ENCODE measurements around the gene OPALIN. TPM values are rescaled to one million over a fixed set of nuclear protein-coding genes. Genes with fewer than 3 reads are reported as not detected.

The OPALIN gene
- total and polyA plus RNA-seq, 2 donors, result under 0.01 to 0.18 TPM

GRCh38 chr10:96395931-96396877 is 37.4 kb upstream of the OPALIN start:
- WGBS, result 31% methylated on average over 24 of the region's 24 CpGs
- Histone ChIP-seq H3K9me3 (ENCODE audit: control insufficient read depth in 2 of 2, insufficient read depth in 1 of 2, low read length in 1 of 2) (no peaks in the 10 kb centered on the region), H3K27ac (ENCODE audit: low read depth in 1 of 2, low read length in 1 of 2) (no peak overlapping the region), H3K36me3 (ENCODE audit: control insufficient read depth in 2 of 2, insufficient read depth in 2 of 2, low read length in 1 of 2) (no peaks in the 10 kb centered on the region), H3K4me3 (ENCODE audit: low read length in 2 of 2) (no peak overlapping the region), H3K27me3 (ENCODE audit: control insufficient read depth in 2 of 2, insufficient read depth in 1 of 2, low read length in 1 of 2) (peaks cover 0 to 55% of the 10 kb centered on the region in 2 donors), H3K4me1 (ENCODE audit: control insufficient read depth in 2 of 2, insufficient read depth in 2 of 2, low read length in 2 of 2) (peaks cover 0 to 3% of the 10 kb centered on the region in 2 donors)
- DNase-seq (ENCODE audit: low read depth in 6 of 9, low spot score in 9 of 9), result peak; percentile 27 to 82 (median 57)

GRCh38 chr10:96390460-96390864 is 31.7 kb upstream of the OPALIN start:
- no peak overlapping the region for H3K27ac ChIP-seq (ENCODE audit: low read depth in 1 of 2, low read length in 1 of 2)
- DNase-seq (ENCODE audit: low read depth in 6 of 9, low spot score in 9 of 9), result no peak
- H3K27me3 ChIP-seq (ENCODE audit: control insufficient read depth in 2 of 2, insufficient read depth in 1 of 2, low read length in 1 of 2), result peaks cover 0 to 42% of the 10 kb centered on the region in 2 donors
- H3K9me3 ChIP-seq (ENCODE audit: control insufficient read depth in 2 of 2, insufficient read depth in 1 of 2, low read length in 1 of 2), result peaks cover 0 to 3% of the 10 kb centered on the region in 2 donors
- WGBS, result 92% methylated on average over 7 of the region's 7 CpGs
- no peaks in the 10 kb centered on the region for H3K36me3 ChIP-seq (ENCODE audit: control insufficient read depth in 2 of 2, insufficient read depth in 2 of 2, low read length in 1 of 2)
- H3K4me1 ChIP-seq (ENCODE audit: control insufficient read depth in 2 of 2, insufficient read depth in 2 of 2, low read length in 2 of 2), result no peaks in the 10 kb centered on the region
- no peak overlapping the region for H3K4me3 ChIP-seq (ENCODE audit: low read length in 2 of 2)

DNA sequence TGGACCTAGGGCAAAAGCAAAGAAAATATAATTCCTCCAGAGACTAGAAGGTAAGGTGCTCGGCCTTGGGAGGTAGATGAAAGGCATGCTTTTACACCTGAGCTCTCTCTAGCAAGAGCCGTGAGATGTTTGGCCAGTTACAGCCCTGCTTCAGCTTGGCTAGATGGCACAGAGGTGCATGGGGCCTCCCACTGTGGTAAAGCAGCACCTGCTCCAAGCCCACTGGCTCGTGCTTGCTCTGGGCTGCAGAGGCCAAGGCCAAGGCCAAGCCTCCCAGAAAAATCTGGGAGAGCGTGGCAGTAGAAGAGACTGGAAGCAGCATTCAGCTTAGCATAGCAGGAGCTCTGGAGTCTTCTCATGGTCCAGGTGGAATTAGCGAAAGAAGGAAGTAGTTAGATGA is 31.0 kb upstream of the OPALIN start:
- 91% methylated on average over 5 of the region's 5 CpGs for WGBS
- Histone ChIP-seq H3K27me3 (ENCODE audit: control insufficient read depth in 2 of 2, insufficient read depth in 1 of 2, low read length in 1 of 2) (peaks cover 0 to 36% of the 10 kb centered on the region in 2 donors), H3K4me3 (ENCODE audit: low read length in 2 of 2) (no peak overlapping the region), H3K27ac (ENCODE audit: low read depth in 1 of 2, low read length in 1 of 2) (no peak overlapping the region), H3K4me1 (ENCODE audit: control insufficient read depth in 2 of 2, insufficient read depth in 2 of 2, low read length in 2 of 2) (no peaks in the 10 kb centered on the region), H3K36me3 (ENCODE audit: control insufficient read depth in 2 of 2, insufficient read depth in 2 of 2, low read length in 1 of 2) (no peaks in the 10 kb centered on the region), H3K9me3 (ENCODE audit: control insufficient read depth in 2 of 2, insufficient read depth in 1 of 2, low read length in 1 of 2) (peaks cover 0 to 3% of the 10 kb centered on the region in 2 donors)
- DNase-seq (ENCODE audit: low read depth in 6 of 9, low spot score in 9 of 9), result no peak

DNA sequence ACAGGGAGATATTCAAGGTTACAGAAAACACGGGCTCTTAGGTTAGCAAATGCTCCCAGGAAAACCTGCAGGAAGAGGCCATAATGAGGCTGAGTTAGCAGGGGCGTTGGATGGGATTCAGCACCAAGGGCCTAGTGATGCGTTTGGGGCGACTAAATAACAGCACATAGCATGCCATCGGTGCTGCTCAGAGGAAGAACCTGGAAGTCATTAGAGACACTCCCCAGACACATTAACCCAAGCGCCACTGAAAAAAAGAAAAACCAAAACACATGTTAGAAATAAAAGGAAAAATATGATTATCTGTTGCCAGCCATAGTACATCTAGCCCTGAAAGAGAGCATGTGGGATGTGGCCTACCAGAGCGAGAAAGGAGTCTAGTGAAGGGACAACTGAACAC is 28.8 kb upstream of the OPALIN start:
- Histone ChIP-seq H3K36me3 (ENCODE audit: control insufficient read depth in 2 of 2, insufficient read depth in 2 of 2, low read length in 1 of 2) (no peaks in the 10 kb centered on the region), H3K27ac (ENCODE audit: low read depth in 1 of 2, low read length in 1 of 2) (no peak overlapping the region), H3K4me1 (ENCODE audit: control insufficient read depth in 2 of 2, insufficient read depth in 2 of 2, low read length in 2 of 2) (no peaks in the 10 kb centered on the region), H3K4me3 (ENCODE audit: low read length in 2 of 2) (no peak overlapping the region), H3K27me3 (ENCODE audit: control insufficient read depth in 2 of 2, insufficient read depth in 1 of 2, low read length in 1 of 2) (peaks cover 0 to 27% of the 10 kb centered on the region in 2 donors), H3K9me3 (ENCODE audit: control insufficient read depth in 2 of 2, insufficient read depth in 1 of 2, low read length in 1 of 2) (peaks cover 0 to 3% of the 10 kb centered on the region in 2 donors)
- 95% methylated on average over 7 of the region's 7 CpGs for WGBS
- no peak for DNase-seq (ENCODE audit: low read depth in 6 of 9, low spot score in 9 of 9)

DNA sequence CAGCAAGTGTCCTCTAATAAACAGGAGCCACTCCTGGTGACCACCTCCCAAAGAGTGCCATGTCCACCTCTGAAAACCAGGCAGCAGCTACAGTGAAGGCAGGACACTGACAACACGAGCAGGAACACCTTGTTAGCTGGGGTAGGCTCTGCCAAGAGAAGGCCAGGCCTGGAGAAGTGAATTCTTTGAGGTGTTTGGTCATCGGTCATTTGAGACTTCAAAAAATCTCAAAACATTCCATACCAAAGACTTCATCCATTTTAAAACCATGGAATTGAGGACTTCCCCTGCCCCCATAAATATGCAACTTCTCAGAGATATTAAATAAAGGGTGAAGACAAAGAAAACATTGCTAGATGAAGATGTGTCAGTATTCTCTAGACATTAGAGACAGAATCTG is 28.4 kb upstream of the OPALIN start:
- no peaks in the 10 kb centered on the region for H3K36me3 ChIP-seq (ENCODE audit: control insufficient read depth in 2 of 2, insufficient read depth in 2 of 2, low read length in 1 of 2)
- H3K27ac ChIP-seq (ENCODE audit: low read depth in 1 of 2, low read length in 1 of 2), result no peak overlapping the region
- H3K4me1 ChIP-seq (ENCODE audit: control insufficient read depth in 2 of 2, insufficient read depth in 2 of 2, low read length in 2 of 2), result no peaks in the 10 kb centered on the region
- DNase-seq (ENCODE audit: low read depth in 6 of 9, low spot score in 9 of 9), result no peak
- no peak overlapping the region for H3K4me3 ChIP-seq (ENCODE audit: low read length in 2 of 2)
- peaks cover 0 to 3% of the 10 kb centered on the region in 2 donors for H3K9me3 ChIP-seq (ENCODE audit: control insufficient read depth in 2 of 2, insufficient read depth in 1 of 2, low read length in 1 of 2)
- peaks cover 0 to 27% of the 10 kb centered on the region in 2 donors for H3K27me3 ChIP-seq (ENCODE audit: control insufficient read depth in 2 of 2, insufficient read depth in 1 of 2, low read length in 1 of 2)
- WGBS, result 86% methylated on average over 2 of the region's 2 CpGs

- Histone ChIP-seq H3K9me3 (ENCODE audit: control insufficient read depth in 2 of 2, insufficient read depth in 1 of 2, low read length in 1 of 2) (peaks cover 0 to 3% of the 10 kb centered on the region in 2 donors), H3K27me3 (ENCODE audit: control insufficient read depth in 2 of 2, insufficient read depth in 1 of 2, low read length in 1 of 2) (peaks cover 0 to 11% of the 10 kb centered on the region in 2 donors), H3K4me3 (ENCODE audit: low read length in 2 of 2) (no peak overlapping the region), H3K27ac (ENCODE audit: low read depth in 1 of 2, low read length in 1 of 2) (no peak overlapping the region), H3K36me3 (ENCODE audit: control insufficient read depth in 2 of 2, insufficient read depth in 2 of 2, low read length in 1 of 2) (no peaks in the 10 kb centered on the region), H3K4me1 (ENCODE audit: control insufficient read depth in 2 of 2, insufficient read depth in 2 of 2, low read length in 2 of 2) (no peaks in the 10 kb centered on the region)
- 81% methylated on average over 25 of the region's 25 CpGs for WGBS
- DNase-seq (ENCODE audit: low read depth in 6 of 9, low spot score in 9 of 9), result no peak
Measured at GRCh38 chr10:96384506-96384905, 25.7 kb upstream of the OPALIN start.

DNA sequence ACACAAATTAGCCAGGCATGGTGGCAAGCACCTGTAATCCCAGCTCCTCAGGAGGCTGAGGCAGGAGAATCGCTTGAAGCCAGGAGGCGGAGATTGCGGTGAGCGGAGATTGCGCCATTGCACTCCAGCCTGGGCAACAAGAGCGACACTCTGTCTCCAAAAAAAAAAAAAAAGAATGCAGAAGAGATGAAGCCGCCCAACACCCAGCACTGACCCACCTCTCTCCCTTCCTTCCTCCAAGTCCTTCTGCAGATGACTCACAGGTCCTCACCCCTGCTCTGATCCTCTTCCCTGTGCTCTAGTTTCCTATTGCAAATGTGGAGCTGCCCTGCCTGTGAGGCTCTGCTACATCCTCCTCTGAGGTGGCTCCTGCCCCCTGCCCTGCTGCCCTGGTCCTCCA is 22.0 kb upstream of the OPALIN start:
- H3K4me1 ChIP-seq (ENCODE audit: control insufficient read depth in 2 of 2, insufficient read depth in 2 of 2, low read length in 2 of 2), result no peaks in the 10 kb centered on the region
- no peak overlapping the region for H3K27ac ChIP-seq (ENCODE audit: low read depth in 1 of 2, low read length in 1 of 2)
- no peak overlapping the region for H3K4me3 ChIP-seq (ENCODE audit: low read length in 2 of 2)
- 95% methylated on average over 7 of the region's 7 CpGs for WGBS
- no peaks in the 10 kb centered on the region for H3K9me3 ChIP-seq (ENCODE audit: control insufficient read depth in 2 of 2, insufficient read depth in 1 of 2, low read length in 1 of 2)
- H3K36me3 ChIP-seq (ENCODE audit: control insufficient read depth in 2 of 2, insufficient read depth in 2 of 2, low read length in 1 of 2), result no peaks in the 10 kb centered on the region
- DNase-seq (ENCODE audit: low read depth in 6 of 9, low spot score in 9 of 9), result no peak
- peaks cover 0 to 20% of the 10 kb centered on the region in 2 donors for H3K27me3 ChIP-seq (ENCODE audit: control insufficient read depth in 2 of 2, insufficient read depth in 1 of 2, low read length in 1 of 2)

- no peak overlapping the region for H3K27ac ChIP-seq (ENCODE audit: low read depth in 1 of 2, low read length in 1 of 2)
- no peak overlapping the region for H3K4me3 ChIP-seq (ENCODE audit: low read length in 2 of 2)
- peaks cover 0 to 23% of the 10 kb centered on the region in 2 donors for H3K27me3 ChIP-seq (ENCODE audit: control insufficient read depth in 2 of 2, insufficient read depth in 1 of 2, low read length in 1 of 2)
- WGBS, result 95% methylated on average over 8 of the region's 8 CpGs
- H3K9me3 ChIP-seq (ENCODE audit: control insufficient read depth in 2 of 2, insufficient read depth in 1 of 2, low read length in 1 of 2), result no peaks in the 10 kb centered on the region
- no peaks in the 10 kb centered on the region for H3K36me3 ChIP-seq (ENCODE audit: control insufficient read depth in 2 of 2, insufficient read depth in 2 of 2, low read length in 1 of 2)
- DNase-seq (ENCODE audit: low read depth in 6 of 9, low spot score in 9 of 9), result no peak
- H3K4me1 ChIP-seq (ENCODE audit: control insufficient read depth in 2 of 2, insufficient read depth in 2 of 2, low read length in 2 of 2), result peaks cover 0 to 5% of the 10 kb centered on the region in 2 donors
Measured at GRCh38 chr10:96379758-96380157, 21.0 kb upstream of the OPALIN start.

DNA sequence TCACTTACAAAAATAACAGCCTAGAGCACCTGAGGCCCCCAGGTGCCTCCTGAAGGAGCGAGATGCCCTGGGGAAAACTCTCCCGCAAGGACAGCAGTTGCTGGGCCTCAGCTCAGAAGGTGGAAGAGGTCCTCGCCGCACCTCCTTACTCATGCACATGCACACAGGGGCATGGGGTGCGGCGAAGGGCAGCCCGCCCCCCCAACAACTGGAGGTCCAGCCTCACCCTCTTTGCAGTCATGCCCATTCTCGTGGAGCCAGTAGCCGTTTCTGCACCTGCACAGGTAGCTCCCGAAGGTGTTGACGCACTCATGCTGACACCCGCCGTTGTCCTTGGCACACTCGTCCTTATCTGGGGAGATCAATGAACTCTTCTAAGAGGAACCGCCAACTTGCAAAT is 19.9 kb upstream of the OPALIN start:
- no peaks in the 10 kb centered on the region for H3K36me3 ChIP-seq (ENCODE audit: control insufficient read depth in 2 of 2, insufficient read depth in 2 of 2, low read length in 1 of 2)
- H3K9me3 ChIP-seq (ENCODE audit: control insufficient read depth in 2 of 2, insufficient read depth in 1 of 2, low read length in 1 of 2), result no peaks in the 10 kb centered on the region
- H3K4me3 ChIP-seq (ENCODE audit: low read length in 2 of 2), result no peak overlapping the region
- no peak for DNase-seq (ENCODE audit: low read depth in 6 of 9, low spot score in 9 of 9)
- H3K4me1 ChIP-seq (ENCODE audit: control insufficient read depth in 2 of 2, insufficient read depth in 2 of 2, low read length in 2 of 2), result peaks cover 0 to 10% of the 10 kb centered on the region in 2 donors
- H3K27ac ChIP-seq (ENCODE audit: low read depth in 1 of 2, low read length in 1 of 2), result no peak overlapping the region
- H3K27me3 ChIP-seq (ENCODE audit: control insufficient read depth in 2 of 2, insufficient read depth in 1 of 2, low read length in 1 of 2), result peaks cover 0 to 28% of the 10 kb centered on the region in 2 donors
- WGBS, result 92% methylated on average over 15 of the region's 15 CpGs
